NCI-H1930 (cell line): Measurements from ENCODE around the gene SPOCK2.
"Not testable (repeated sequence)": the region's sequence is repeated elsewhere in the genome, so short reads cannot be mapped to it uniquely, and the experiment has no call there.

ENCODE experiments used
- DNase-seq, 2 experiments: peaks; one replicate each; lab custom pipeline; 2025; lab: John Stamatoyannopoulos, UW

SPOCK2 gene, protein sequence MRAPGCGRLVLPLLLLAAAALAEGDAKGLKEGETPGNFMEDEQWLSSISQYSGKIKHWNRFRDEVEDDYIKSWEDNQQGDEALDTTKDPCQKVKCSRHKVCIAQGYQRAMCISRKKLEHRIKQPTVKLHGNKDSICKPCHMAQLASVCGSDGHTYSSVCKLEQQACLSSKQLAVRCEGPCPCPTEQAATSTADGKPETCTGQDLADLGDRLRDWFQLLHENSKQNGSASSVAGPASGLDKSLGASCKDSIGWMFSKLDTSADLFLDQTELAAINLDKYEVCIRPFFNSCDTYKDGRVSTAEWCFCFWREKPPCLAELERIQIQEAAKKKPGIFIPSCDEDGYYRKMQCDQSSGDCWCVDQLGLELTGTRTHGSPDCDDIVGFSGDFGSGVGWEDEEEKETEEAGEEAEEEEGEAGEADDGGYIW

DNA sequence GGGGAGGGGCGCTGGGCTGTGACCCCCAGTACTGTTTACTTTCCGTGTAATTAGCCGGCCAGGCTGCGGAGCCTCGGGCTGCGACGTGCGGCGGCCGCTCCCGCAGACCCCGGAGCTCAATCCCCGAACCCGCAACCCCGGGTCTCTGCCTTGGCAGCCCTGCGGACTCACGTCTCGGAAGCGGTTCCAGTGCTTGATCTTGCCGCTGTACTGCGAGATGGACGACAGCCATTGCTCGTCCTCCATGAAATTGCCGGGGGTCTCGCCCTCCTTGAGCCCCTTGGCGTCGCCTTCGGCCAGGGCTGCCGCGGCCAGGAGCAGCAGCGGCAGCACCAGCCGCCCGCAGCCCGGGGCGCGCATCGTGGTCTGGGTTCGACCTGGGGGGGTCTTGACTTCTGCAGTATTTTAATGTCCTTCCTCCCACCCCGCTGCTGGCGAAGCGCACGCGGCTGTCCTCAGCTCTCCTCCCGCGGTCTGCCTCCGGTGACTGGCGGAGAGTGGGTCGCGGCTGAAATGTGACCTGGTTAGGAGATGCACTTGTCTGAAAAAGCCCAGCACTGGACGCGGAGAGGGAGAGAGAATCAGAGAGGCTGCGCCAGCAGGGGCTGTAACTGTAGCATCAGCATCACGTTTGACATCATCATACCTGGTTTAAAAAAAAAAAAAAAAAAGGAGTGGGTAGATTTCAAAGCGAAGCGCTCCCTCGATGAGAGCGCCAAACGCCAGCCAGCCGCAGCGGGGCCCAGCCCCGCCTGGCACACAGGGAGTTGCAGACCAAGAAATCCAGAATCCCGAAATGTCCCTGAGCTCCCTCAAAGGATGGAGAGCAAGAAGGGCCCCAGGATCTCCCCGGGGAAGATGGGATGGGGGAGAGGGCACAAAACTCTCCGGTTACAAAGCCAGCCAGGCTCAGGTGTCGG, at the start of gene SPOCK2:
SPOCK2 (minus strand) TSS at position 583 of the 920 bp plus-strand sequence; CDS start at position 360, 223 bp downstream.
- no peak for DNase-seq

DNA sequence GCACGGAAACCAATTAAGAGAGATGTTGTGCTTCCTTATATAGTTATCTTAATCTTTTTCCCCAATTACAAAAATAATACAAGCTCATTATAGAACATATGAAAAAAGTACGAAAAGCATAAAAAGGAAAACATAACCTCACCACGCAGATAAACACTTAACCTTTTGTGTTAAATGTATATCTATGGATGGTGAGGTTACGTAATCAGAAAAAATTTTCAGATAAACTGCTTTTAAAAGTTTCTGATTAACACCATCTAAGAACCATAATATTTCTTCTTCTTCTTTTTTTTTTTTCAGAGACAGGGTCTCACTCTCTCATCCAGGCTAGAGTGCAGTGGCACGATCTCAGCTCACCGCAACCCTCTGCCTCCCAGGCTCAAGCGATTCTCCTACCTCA, 49.2 kb upstream of the SPOCK2 start:
- no peak for DNase-seq

DNA sequence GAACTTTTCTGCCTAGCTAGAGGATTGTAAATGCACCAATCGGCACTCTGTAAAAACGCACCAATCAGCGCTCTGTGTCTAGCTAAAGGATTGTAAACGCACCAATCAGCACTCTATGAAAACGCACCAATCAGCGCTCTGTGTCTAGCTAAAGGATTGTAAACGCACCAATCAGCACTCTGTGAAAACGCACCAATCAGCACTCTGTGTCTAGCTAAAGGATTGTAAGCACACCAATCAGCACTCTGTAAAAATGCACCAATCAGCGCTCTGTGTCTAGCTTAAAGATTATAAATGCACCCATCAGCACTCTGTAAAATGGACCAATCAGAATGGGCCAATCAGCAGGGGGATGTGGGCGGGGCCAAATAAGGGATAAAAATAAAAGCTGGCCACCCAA, 47.9 kb upstream of the SPOCK2 start:
- not testable (repeated sequence) for DNase-seq

DNA sequence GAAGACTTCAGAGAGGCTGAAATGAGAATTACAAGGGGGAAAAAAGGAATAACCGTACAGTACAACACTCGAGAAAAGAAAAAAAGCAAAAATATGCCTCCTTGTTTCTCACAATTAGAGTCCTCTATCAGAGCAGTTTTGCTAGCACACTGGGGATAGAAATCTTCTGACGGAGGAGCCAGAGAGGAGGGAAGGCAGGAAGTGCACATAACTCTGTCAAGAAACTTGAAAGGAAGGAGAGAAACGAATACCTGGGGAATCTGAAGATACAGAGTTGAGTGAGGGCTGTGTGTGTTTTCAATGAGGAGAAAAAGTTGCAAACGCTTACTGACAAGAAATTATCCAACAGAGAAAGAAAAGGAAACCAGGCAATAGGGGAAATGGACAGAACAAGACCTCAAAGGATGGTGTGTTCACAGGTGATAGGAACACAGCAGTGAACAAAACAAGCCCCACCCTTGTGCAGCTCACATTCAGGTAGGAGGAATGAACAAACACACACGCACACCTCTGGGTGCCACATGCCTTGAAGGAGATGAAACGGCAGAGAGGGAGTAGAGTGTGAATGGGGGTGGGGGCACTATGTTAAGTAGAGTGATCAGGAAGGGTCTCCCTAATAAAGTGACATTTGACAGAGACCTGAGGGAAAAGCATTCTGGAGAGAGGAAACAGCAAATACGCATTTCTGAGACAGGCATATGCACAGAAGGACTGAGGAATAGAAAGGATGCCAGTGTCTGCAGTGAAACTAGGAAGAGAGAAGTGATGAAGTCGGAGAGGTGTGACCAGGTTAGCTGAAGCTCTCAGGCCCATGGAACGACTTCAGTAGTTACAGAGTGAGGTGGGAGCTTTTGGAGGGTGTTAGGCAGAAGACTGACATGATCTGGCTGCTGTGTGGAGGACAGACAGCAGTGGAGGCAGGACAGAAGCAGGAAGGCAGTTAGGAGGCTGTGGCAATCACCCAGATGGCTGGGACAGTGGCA, 46.7 kb upstream of the SPOCK2 start:
- DNase-seq, result no peak

DNA sequence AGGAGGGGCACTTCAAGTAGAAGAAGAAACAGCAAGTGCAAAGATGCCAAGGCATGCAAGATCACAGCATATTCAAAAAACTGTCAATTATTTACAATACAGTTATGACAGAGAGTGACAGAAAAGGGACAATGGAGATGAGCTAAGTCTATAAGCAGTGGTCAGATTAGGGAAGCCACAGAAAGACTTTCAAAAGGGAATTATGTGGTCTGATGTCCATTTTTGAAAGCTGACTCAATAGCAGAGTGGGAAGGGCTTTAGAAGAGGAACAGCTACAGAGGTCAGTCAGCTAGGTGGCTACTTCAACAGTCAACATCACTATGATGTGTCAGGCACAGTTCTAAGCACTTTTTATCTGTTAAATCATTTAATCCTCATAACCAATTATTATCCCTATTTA, 45.2 kb upstream of the SPOCK2 start:
- DNase-seq, result no peak

DNA sequence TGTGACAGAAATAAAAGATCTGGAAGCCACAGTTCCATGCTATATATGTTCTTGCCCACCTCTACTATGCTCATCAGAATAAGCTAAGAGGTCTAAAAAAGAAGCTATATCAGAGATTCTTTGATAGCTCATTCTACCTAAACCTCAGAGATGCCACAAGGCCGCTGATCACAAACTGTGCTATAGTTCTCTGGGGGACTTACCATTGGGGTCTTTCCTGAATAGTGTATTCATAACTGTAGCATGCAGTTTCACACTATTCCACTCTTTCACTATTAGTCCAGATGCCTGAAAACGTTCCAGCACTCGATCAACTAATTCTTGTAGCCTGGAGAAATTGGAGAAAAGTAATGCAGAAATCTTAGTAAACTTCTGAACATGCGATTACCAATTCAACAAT, 44.5 kb upstream of the SPOCK2 start:
- DNase-seq, result no peak

DNA sequence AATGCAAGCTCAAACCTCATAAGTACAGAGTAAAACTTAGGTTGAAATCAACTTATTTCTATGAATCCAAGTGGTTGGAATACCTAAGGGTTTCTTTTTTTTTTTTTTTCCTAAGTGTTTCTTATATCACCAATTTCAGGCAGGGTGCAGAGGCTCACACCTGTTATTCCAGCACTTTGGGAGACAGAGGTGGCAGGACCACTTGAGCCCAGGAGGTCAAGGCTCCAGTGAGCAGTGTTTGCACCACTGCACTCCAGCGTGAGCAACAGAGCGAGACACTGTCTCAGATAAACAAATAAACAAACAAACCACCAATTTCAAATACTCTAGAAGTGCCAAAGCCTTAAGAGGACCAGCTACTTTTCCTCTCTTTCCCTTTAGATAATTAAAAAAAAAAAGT, 39.2 kb upstream of the SPOCK2 start:
- no peak for DNase-seq

DNA sequence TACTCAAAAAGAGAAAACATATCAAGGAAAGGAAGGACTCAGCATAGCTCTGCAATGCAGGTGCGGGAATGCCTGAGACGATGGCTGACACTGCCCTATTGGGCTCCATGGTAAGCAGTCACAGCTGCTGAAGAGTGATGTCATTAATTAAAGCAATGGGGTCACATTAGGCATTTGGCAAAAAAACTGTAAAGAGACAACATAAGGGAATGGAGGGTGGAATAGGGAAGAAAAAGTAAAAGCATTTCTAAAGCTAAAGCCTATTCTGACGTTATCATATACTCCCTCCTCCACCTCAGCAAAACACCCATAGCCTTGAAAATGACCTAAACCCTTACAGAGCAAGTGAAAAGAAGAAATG, 38.5 kb upstream of the SPOCK2 start:
- DNase-seq, result no peak

DNA sequence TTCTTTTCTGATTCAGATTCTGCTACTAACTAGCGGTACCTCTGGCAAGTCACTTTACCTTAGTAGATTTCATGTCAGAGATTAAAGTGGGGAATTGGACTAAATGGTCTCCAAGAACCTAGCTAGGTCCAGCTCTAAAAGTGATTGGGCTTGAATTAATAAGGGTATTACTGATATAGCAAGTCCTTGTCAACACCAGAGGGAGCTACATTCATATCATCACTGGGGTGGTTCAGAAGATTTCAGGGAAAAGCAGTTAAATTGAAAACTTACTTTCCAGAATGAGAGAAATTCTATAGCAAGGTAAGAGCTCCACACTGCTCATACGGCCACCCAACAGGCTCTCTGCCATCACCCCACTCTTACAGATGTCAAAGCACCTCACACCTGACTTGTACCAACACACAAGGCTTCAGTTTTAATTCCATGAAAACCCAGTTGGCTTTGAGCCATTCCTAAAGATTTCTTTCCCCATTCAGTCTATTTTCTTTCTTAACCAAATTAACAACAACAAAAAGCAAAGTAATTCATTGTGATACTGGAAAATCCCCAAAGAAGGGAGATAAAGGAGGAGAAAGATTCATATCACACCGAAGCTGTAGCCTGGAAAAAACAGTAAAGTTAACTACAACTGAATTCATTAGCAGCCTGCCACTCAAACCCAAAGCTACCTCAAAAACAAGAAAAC, 38.0 kb upstream of the SPOCK2 start:
- DNase-seq, result no peak

DNA sequence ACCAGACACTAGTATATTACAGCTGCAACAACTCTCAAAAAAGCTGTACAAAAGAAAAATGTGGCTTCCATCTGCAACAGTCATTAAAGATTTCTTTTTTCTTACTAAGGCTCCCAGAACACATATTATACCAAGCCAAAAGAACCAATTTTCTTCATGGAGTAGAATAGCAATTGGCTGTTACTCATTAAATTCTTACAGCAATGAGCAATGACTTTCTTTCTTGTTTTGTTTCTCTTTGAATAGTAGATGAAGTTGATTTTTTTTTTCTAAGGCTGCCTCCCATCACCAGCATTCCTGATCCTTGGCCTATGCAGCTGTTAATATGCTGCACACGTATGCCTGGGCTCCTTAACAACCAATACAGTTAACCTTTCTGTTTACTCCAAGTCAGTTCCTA, 36.6 kb upstream of the SPOCK2 start:
- DNase-seq, result no peak

DNA sequence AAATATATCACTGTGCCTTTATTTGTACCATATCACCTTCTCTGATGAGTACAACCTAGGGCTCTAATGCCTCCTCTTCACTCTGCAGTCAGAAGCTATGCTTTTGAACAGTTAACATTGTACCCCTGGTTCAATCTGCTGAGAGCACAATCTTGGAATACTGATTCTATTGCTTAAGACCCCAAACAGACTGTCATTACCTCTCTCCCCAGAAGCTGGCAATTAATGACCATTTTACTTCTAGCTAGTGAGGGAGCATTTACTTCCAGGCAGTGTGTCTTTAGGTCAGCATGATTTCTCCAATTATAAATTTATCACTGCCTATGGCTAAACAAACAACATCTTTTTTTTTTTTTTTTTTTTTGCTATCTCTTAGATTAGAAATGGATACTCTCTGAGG, 36.0 kb upstream of the SPOCK2 start:
- no peak for DNase-seq

DNA sequence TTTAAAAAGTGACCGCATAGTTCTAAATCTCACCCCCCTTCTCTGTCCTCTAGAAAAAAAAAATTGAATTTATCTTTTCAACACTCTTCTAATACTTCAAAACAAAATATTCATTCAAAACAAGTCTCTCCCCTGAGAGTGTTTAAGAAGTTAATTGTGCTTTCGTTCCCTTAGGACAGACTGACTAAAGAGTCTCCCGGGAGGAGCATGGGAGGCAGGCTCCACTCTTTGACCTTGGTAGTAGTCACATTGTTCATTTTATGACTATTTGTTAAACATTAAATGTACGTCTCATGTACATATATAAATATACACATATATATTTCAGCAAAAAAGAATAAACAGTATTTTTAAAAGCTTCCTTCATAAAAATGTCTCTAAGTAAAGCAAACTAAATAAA, 35.3 kb upstream of the SPOCK2 start:
- no peak for DNase-seq

DNA sequence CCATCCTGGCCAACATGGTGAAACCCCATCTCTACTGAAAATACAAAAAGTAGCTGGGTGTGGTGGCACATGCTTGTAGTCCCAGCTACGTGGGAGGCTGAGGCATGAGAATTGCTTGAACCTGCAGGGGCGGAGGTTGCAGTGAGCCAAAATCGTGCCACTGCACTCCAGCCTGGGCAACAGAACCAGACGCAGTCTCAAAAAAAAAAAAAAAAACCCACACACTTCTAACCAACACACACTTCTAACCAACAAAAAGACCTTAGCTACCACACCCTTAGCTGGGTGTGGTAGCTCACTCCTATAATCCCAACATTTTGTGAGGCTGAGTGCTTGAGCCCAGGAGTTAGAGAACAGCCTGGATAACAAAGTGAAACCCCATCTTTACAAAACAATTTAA, 33.9 kb upstream of the SPOCK2 start:
- no peak for DNase-seq

DNA sequence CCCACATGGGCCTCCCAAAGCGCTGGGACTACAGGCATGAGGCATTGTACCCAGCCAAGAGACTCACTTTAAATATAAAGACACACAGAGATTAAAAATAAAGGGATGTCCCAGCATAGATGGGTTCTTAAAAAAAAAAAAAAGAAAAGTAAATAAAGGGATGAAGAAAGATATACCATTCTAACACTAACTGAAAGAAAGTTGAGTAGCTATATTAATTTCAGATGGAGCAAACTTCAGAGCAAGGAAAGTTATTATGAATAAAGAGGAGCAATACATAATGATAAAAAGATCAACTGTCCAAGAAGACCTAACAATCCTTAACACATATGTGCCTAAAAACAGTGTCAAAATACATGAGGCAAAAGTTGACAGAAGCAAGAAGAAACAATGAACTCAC, 33.0 kb upstream of the SPOCK2 start:
- DNase-seq, result no peak

DNA sequence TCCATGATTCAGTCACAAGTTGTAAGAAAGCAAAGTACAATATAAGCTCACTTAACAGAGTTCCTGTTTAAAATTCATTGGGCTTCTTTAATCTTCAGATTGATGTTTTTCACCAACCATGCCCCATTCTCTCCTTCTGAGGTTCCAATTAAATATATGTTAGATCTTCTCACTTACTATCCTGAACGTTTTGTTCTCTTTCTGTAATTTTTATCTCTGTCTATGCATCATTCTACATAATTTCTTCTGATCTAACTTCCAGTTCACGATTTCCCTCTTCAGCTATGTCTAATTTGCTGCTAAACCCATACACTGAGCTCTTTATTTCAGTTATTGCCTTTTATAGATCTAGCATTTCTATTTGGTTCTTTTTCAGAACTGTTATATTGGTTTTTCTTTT, 28.0 kb upstream of the SPOCK2 start:
- no peak for DNase-seq

DNA sequence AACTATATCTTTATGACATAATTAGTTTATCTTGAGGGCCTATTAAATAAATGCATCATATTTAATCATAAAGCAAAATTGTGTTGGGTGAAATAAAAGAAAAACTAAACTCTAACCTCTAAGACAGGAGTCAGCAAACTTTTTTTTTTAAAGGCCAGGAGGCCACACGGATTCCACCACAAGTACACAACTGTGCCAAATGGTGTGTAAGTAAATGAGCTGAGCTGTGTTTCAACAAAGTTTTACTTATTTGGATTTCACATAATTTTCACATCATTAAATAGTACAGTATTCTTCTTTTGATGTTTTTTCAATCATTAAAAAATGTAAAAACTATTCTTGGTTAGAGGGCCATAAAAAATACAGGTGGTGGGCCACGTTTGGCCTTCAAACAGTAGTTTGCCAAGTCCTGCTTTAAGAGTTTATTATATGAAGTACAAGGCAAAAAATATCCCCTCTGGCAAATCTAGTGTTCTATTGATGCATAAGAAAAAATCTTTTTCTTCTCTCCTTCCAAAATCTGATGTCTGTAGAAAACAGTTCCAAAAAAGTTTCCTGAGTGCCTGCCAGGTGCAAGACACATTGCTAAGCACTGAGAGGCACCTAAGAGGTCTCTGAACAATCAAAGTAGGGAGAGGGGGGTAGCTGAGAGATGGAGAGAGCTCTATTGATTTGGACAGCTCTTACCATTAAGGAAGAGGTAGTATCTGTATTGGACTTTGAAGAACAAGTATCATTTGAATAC, 26.5 kb upstream of the SPOCK2 start:
- no peak for DNase-seq

DNA sequence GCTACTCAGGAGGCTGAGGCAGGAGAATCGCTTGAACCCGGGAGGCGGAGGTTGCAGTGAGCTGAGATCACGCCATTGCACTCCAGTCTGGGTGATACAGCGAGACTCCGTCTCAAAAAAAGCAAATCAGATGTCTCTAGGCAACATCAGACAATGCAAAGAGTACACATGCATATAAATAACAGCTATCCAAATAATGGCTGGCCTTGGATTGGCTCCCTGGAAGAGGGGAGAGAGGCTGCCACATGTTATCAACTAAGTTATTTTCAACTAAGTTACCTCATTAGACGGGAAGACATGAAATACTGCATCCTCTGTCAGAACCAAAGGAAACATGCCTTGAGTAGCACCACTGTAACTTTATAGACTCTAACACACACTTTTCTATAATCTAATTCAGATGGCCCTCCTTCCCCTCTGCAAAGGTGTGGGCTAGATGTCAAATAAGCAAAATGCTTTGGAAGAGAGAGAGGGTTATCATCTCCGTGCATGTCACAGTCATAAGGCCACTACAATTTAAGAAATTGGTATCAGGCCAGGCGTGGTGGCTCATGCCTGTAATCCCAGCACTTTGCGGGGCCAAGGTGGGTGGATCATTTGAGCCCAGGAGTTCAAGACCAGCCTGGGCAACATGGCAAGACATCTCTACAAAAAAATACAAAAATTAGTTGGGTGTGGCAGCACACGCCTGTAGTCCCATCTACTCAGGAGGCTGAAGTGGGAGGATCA, 22.5 kb upstream of the SPOCK2 start:
- DNase-seq, result no peak

DNA sequence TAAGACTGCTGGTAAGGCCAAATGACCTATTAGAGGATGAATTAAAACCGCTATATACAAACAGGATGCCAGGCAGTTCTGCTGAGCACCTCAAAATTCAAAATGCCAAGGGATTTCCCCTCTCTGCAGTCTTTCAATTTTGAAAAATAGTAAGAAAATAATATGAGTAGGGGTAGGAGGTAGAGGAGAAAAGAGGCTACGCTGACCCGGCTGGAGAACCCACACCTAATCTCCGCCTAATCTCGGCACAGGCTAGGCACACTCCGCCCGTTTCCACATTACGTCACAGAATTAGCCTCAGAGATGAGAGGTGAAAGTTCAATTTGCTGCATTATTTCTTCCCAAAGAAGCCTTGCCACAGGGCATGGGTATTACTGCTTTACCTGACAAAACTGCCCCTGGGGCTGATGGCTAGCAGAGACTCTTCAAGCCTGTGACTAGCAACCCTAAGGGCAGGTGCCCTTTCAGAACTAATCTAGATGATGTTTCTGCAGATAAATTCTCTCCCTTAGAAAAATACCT, 21.3 kb upstream of the SPOCK2 start:
- DNase-seq, result no peak

DNA sequence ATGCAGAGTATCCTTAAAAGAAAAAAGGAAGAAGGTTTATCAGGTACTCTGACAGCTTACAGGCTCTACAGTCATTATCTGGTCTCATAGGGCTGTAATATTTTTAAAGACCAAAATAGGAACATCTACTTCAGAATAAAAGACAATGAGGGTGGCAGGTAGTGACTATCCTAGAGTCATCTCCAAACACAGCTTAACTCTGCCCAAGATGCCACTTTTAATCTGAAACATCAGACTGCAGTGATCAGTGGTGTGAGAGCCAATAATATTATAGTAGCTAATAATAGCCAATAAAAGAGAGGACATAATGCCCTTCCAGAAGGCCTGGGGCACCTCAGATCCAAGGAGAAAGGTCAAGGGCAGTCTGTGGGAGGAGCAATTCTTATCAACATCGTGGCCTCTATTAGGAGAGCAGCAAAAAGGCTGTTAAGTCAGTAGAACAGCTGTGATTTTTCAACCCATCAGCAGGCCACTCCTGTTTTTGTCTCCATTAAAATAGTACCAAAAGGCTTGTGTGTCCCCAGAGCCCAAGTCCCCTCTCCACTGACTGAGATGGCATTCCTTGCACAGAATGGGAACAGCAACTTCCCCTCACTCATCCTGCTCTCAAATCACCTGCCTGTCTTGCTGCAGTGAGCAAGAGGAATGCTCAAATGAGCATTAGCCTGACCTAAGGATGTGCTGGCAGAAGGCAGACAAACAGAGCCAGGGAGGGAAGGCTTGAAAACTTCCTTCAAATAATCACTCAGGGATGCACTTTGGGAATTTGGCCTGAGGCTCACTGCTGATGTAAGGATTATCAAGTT, 20.7 kb upstream of the SPOCK2 start:
- DNase-seq, result no peak
